GM10266 (cell line): Measurements from ENCODE around the gene GALM.
"Not testable (repeated sequence)": the region's sequence is repeated elsewhere in the genome, so short reads cannot be mapped to it uniquely, and the experiment has no call there.

ENCODE experiments used
- DNase-seq: peaks from one replicate; pipeline ENCODE4 v3.0.0; 2012; ENCODE audit errors: extremely low spot score
- TF ChIP-seq, protein P1 (sequence below): IDR thresholded peaks from 2 replicates; pipeline ENCODE4 v1.5.1; 2012; ENCODE audit warnings: mild to moderate bottlenecking, low read depth; ENCODE audit not compliant: control insufficient read depth, insufficient read depth; ENCODE audit errors: missing control alignments

Gene GALM

GRCh38 chr2:38704664-38705063 is 38.8 kb downstream of the GALM start:
- TF ChIP-seq, protein P1, sequence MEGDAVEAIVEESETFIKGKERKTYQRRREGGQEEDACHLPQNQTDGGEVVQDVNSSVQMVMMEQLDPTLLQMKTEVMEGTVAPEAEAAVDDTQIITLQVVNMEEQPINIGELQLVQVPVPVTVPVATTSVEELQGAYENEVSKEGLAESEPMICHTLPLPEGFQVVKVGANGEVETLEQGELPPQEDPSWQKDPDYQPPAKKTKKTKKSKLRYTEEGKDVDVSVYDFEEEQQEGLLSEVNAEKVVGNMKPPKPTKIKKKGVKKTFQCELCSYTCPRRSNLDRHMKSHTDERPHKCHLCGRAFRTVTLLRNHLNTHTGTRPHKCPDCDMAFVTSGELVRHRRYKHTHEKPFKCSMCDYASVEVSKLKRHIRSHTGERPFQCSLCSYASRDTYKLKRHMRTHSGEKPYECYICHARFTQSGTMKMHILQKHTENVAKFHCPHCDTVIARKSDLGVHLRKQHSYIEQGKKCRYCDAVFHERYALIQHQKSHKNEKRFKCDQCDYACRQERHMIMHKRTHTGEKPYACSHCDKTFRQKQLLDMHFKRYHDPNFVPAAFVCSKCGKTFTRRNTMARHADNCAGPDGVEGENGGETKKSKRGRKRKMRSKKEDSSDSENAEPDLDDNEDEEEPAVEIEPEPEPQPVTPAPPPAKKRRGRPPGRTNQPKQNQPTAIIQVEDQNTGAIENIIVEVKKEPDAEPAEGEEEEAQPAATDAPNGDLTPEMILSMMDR: no peak
- no peak for DNase-seq

GRCh38 chr2:38706846-38707345 is 41.0 kb downstream of the GALM start:
- TF ChIP-seq, protein P1: no peak
- DNase-seq: no peak

GRCh38 chr2:38708491-38708890 is 42.6 kb downstream of the GALM start:
- not testable (repeated sequence) for DNase-seq

DNA sequence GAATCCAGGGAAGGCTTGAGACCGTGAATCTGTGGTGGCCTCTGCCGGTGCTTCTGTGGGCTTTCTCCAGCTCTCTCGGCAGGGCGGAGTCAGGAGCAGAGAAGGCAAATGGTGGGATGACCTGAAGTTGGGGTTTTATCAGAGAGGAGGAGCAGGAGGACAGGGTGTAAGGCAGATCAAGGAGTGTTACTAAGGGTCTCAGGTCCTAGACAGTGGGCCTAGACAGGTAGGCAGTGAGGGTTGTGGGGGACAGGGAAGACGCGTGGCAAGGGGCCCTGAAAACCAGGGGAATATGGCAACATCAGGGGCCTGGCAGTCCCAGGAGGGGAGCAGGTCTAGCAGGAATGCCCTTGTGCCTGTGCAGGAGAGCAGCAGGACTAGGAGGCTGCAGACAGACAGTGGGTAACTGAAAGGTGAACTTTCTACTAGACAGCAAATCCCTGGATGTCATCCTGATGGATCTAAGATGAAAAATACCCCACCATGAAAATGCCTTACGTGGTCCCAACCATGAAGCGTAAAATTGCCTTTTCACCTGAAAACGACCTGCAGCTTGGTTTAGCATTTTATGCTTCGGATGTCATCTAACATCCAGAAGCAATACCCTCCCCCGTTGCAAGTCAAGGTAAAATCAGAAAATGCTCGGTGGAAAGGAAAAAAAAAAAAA is 43.1 kb downstream of the GALM start:
- TF ChIP-seq, protein P1: no peak

DNA sequence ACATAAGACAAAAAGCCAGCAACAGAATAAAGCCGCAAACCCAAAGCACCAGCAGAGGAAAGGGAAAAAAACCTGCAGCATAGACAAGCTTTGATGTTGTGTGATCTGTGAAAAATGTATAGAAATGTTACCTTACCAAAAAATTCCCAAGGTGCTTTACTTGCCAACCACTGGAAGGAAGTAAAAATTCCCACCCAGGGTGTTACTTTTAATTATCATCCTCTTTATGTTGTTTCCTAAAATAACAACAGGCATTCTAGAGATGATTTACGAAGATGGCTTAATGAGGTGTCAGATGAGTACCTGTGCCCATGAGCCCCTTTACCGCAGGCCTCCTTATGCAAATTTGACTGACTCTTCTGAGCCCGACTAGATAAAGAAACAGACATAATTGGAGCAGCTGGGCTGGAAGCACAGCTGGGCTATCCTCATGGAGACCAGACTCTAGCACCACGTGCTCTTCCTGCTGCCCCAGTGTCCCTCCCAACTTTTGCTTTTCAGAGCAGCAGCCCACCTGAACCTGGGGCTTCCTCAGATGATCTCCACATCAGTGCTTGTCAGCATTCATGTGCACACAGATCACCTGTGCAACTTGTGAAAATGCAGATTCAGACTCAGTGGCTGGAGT is 43.8 kb downstream of the GALM start:
- TF ChIP-seq, protein P1: no peak
- no peak for DNase-seq

More for the DNA sequence above, 43.1 kb downstream of the GALM start:
- no peak for DNase-seq

DNA sequence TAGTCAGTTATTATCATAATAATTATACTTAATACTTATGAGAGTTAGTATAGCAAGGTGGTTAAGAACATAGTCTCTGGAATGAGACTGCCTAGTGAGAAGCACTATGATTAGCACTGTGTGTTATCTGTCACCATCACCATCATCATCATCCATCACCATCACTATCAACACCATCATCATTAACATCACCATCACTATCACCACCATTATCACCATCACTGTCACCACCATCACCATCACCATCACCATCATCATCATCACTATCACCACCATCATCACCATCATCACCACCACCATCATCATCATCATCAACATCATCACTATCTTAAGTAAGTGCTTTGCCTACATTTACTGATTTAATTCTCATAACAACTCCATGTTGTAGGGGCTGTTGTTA is 45.6 kb downstream of the GALM start:
- TF ChIP-seq, protein P1: no peak
- DNase-seq: no peak

DNA sequence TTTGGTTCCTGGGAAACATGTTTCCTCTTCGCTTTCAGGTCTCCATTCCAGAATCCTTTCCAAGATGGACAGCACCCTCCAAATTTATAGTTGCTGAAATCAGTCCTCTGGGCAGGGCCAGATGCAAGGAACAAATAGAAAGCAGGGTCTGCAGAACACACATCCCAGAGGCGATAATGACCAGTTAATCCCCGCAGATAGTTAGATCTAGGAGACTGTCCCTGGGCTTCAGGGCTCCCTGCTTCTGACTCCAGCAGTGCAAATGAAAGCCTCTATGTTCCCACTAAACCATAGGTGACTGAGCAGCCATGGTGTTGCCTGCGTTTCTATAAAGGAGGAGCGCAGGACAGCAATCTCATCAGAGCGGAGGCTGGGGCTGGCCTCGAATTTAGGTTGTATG is 46.5 kb downstream of the GALM start:
- DNase-seq: no peak
- TF ChIP-seq, protein P1: no peak
